Fibroblast of mammary gland (primary cell): ENCODE measurements around the gene RPUSD1.
"Not testable (repeated sequence)": the region's sequence is repeated elsewhere in the genome, so short reads cannot be mapped to it uniquely, and the experiment has no call there.

Experiments used
- DNase-seq: peaks from one replicate; pipeline ENCODE4 v3.0.0-alpha.2; 2010; ENCODE audit warnings: low read depth
- H3K4me3 ChIP-seq: 2 replicates; pipeline ENCODE4 v1.5.1; 2011; ENCODE audit warnings: low read depth, mild to moderate bottlenecking, low read length, moderate library complexity; ENCODE audit not compliant: control insufficient read depth
- TF ChIP-seq, protein P1 (sequence below): conservative IDR thresholded peaks from 2 replicates; pipeline ENCODE4 v1.5.1; 2011; ENCODE audit warnings: low read depth, low read length, inconsistent platforms; ENCODE audit not compliant: control insufficient read depth, insufficient read depth

RPUSD1 gene

GRCh38 chr16:756428-756827, 31.8 kb downstream of the RPUSD1 start:
- H3K4me3 ChIP-seq = no peak overlapping the region
- DNase-seq = no peak
- TF ChIP-seq, protein P1, sequence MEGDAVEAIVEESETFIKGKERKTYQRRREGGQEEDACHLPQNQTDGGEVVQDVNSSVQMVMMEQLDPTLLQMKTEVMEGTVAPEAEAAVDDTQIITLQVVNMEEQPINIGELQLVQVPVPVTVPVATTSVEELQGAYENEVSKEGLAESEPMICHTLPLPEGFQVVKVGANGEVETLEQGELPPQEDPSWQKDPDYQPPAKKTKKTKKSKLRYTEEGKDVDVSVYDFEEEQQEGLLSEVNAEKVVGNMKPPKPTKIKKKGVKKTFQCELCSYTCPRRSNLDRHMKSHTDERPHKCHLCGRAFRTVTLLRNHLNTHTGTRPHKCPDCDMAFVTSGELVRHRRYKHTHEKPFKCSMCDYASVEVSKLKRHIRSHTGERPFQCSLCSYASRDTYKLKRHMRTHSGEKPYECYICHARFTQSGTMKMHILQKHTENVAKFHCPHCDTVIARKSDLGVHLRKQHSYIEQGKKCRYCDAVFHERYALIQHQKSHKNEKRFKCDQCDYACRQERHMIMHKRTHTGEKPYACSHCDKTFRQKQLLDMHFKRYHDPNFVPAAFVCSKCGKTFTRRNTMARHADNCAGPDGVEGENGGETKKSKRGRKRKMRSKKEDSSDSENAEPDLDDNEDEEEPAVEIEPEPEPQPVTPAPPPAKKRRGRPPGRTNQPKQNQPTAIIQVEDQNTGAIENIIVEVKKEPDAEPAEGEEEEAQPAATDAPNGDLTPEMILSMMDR = no peak

- DNase-seq = no peak
- no peak overlapping the region for H3K4me3 ChIP-seq
- TF ChIP-seq, protein P1 = no peak
Observed at GRCh38 chr16:754656-755055, 33.5 kb downstream of the RPUSD1 start.

DNA sequence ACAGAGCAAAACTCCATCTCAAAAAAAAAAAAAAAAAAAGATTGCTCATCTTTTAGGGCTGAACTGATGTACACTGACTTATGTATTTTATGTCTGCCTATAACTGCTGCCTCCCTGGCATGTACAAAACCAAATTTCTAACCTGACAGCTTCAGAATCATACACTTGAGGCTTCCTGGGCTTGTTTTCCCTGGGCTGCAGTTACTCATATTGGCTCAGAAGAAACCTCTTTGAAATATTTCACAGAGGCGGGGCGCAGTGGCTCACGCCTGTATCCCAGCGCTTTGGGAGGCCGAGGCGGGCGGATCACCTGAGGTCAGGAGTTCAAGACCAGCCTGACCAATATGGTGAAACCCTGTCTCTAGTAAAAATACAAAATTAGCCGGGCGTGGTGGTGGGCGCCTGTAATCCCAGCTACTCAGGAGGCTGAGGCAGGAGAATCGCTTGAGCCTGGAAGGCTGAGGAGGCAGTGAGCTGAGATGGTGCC, 34.0 kb downstream of the RPUSD1 start:
- H3K4me3 ChIP-seq, DNase-seq: not testable (repeated sequence)

DNA sequence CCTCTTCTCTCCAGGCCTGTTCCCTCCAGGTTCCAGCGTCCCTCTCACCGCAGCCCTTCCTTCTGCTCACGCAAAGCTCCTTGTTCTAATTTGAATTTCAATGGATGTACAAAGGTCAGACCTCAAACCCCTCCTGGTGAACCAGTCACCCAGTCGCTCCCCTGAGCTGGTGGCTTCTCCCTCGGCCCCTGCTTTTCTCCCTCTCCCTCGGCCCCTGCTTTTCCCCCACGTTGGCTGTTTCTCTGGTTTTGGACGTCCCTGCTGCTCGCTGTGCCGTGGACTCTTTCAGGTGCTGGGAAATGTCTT, 36.2 kb downstream of the RPUSD1 start:
- no peak overlapping the region for H3K4me3 ChIP-seq
- DNase-seq = no peak
- TF ChIP-seq, protein P1 = no peak

GRCh38 chr16:751152-752006, 36.8 kb downstream of the RPUSD1 start:
- no peak for DNase-seq
- H3K4me3 ChIP-seq = no peak overlapping the region
- TF ChIP-seq, protein P1 = no peak

DNA sequence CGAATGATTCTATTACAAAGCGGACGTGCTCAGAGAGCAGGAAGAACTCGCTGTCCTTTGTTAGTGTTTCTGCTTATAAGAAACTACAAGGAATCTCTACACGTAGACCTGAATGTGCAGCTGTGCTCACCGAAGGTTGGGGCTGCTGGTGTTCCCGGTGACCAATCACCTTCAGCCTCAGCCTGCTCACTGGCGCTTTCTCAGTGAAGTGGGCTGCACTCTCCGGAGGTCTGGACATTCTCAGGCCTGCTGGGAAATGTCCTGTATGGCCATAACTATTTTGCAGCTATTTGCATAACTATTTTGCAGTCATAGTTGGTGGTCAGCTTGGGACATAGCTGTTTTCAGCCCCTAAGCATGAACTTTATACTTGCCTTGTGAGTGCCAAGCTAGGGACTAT, 37.7 kb downstream of the RPUSD1 start:
- DNase-seq = no peak
- no peak overlapping the region for H3K4me3 ChIP-seq
- TF ChIP-seq, protein P1 = no peak

- peak; percentile 67 for DNase-seq
- TF ChIP-seq, protein P1 = no peak
- no peak overlapping the region for H3K4me3 ChIP-seq
Observed at GRCh38 chr16:749010-749409, 39.2 kb downstream of the RPUSD1 start.
